Esophagus squamous epithelium (tissue), 4 donors: ENCODE data around the gene COL6A2.

ENCODE experiments used
- CTCF ChIP-seq, 6 experiments: fragments of 450-650 bp in 4 of 6; fragments of 200-600 bp in 2 of 6; sonication (generic) in 2 of 6; IDR thresholded peaks; one replicate each; pipeline ENCODE4 v1.5.1; 2016 to 2019; ENCODE audit warnings: antibody characterized with exemption in 6 of 6, mild to moderate bottlenecking in 4 of 6, moderate library complexity in 4 of 6
- POLR2A ChIP-seq, 4 donors: fragments of 450-650 bp; IDR thresholded peaks; one replicate each; pipeline ENCODE4 v1.6.1; 2017; ENCODE audit warnings: antibody characterized with exemption in 4 of 4, mild to moderate bottlenecking in 4 of 4, moderate library complexity in 3 of 4

- TF ChIP-seq CTCF (IDR thresholded peaks at IDR 0.05) (no peak), POLR2A (IDR thresholded peaks at IDR 0.05) (no peak)
These were observed 1.1 kb upstream of the COL6A2 start for GRCh38 chr21:46096596-46097335.
